ENCODE measurements around the gene CGNL1.

Gene CGNL1

GRCh38 chr15:57505949-57506391, 129.7 kb downstream of the CGNL1 start:
- in situ Hi-C loops (cut with MboI; ENCODE audit: low sequenced_read_pairs, unreplicated experiment) = no loop called here
- no peak for DNase-seq (ENCODE audit: low spot score)
- TF ChIP-seq CTCF (IDR thresholded peaks at IDR 0.05; ENCODE audit: borderline replicate concordance, control extremely low read depth, extremely low read depth, insufficient read depth, missing control alignments) = no peak

- TF ChIP-seq CTCF (IDR thresholded peaks at IDR 0.05; ENCODE audit: borderline replicate concordance, control extremely low read depth, extremely low read depth, insufficient read depth, missing control alignments) = no peak
- DNase-seq (ENCODE audit: low spot score) = no peak
- in situ Hi-C loops (cut with MboI; ENCODE audit: low sequenced_read_pairs, unreplicated experiment) = no loop called here
Observed at GRCh38 chr15:57506422-57506821, 130.1 kb downstream of the CGNL1 start.

- no peak for TF ChIP-seq CTCF (IDR thresholded peaks at IDR 0.05; ENCODE audit: borderline replicate concordance, control extremely low read depth, extremely low read depth, insufficient read depth, missing control alignments)
- in situ Hi-C loops (cut with MboI; ENCODE audit: low sequenced_read_pairs, unreplicated experiment) = no loop called here
- DNase-seq (ENCODE audit: low spot score) = no peak
Observed at GRCh38 chr15:57507111-57507510, 130.8 kb downstream of the CGNL1 start.

- DNase-seq (ENCODE audit: low spot score) = no peak
- in situ Hi-C loops (cut with MboI; ENCODE audit: low sequenced_read_pairs, unreplicated experiment) = no loop called here
- no peak for TF ChIP-seq CTCF (IDR thresholded peaks at IDR 0.05; ENCODE audit: borderline replicate concordance, control extremely low read depth, extremely low read depth, insufficient read depth, missing control alignments)
Observed at GRCh38 chr15:57509126-57509525, 132.8 kb downstream of the CGNL1 start.

GRCh38 chr15:57509965-57510364, 133.7 kb downstream of the CGNL1 start:
- in situ Hi-C loops (cut with MboI; ENCODE audit: low sequenced_read_pairs, unreplicated experiment) = no loop called here
- no peak for TF ChIP-seq CTCF (IDR thresholded peaks at IDR 0.05; ENCODE audit: borderline replicate concordance, control extremely low read depth, extremely low read depth, insufficient read depth, missing control alignments)
- DNase-seq (ENCODE audit: low spot score) = no peak

GRCh38 chr15:57510647-57511046, 134.3 kb downstream of the CGNL1 start:
- no peak for DNase-seq (ENCODE audit: low spot score)
- no peak for TF ChIP-seq CTCF (IDR thresholded peaks at IDR 0.05; ENCODE audit: borderline replicate concordance, control extremely low read depth, extremely low read depth, insufficient read depth, missing control alignments)
- in situ Hi-C loops (cut with MboI; ENCODE audit: low sequenced_read_pairs, unreplicated experiment) = no loop called here
